ENCODE results near the gene IL6ST. TPM values are rescaled to one million over a fixed set of nuclear protein-coding genes. Genes with fewer than 3 reads are reported as not detected.
A peak's percentile ranks its signal among the peaks of the same experiment; 100 is the strongest.
"Not testable (repeated sequence)": the region's sequence is repeated elsewhere in the genome, so short reads cannot be mapped to it uniquely, and the experiment has no call there.

Gene IL6ST
- total RNA-seq, 8 experiments from 2014 or later, result 27.6 to 333 (median 68.5) TPM

- H3K4me1 ChIP-seq (replicated peaks in 1 of 2); in situ Hi-C loops (cut with MboI; ENCODE audit: low pct_unique_long_range_greater_than_20kb in 2 of 9, low sequenced_read_pairs in 9 of 9, unreplicated experiment in 9 of 9); H3K4me3 ChIP-seq; H3K27ac ChIP-seq; ATAC-seq (replicated peaks in 6 of 8): not testable (repeated sequence)
- 83 to 100% (median 97%) methylated on average over 1 to 5 of the region's 5 CpGs; no CpG with 5 or more reads in 1 of the 10 experiments for WGBS, 10 experiments
Observed at GRCh38 chr5:56000221-56000620, 5.5 kb upstream of the IL6ST start.

GRCh38 chr5:55998966-55999365 lies 4.2 kb upstream of the IL6ST start:
- 58 to 100% (median 89%) methylated on average over 1 to 6 of the region's 6 CpGs; no CpG with 5 or more reads in 2 of the 10 experiments for WGBS, 10 experiments
- Histone ChIP-seq H3K27ac (no peak overlapping the region), H3K4me1 (replicated peaks in 1 of 2) (peaks cover 0 to 4% of the 10 kb centered on the region in 2 donors), H3K4me3 (no peak overlapping the region)
- in situ Hi-C loops (cut with MboI; ENCODE audit: low pct_unique_long_range_greater_than_20kb in 2 of 9, low sequenced_read_pairs in 9 of 9, unreplicated experiment in 9 of 9), result loop anchor here in 2 of 9 experiments (25.0 kb wide), 1 partner anchor 188 kb away; no protein-coding TSS in a partner anchor
- ATAC-seq (replicated peaks in 6 of 8), result no peak

GRCh38 chr5:55997742-55998351 lies 3.1 kb upstream of the IL6ST start:
- H3K4me3 ChIP-seq, result no peak overlapping the region
- in situ Hi-C loops (cut with MboI; ENCODE audit: low pct_unique_long_range_greater_than_20kb in 2 of 9, low sequenced_read_pairs in 9 of 9, unreplicated experiment in 9 of 9), result loop anchor here in 2 of 9 experiments (25.0 kb wide), 1 partner anchor 189 kb away; no protein-coding TSS in a partner anchor
- ATAC-seq (replicated peaks in 6 of 8), result no peak
- peaks cover 0 to 12% of the 10 kb centered on the region in 2 donors for H3K4me1 ChIP-seq (replicated peaks in 1 of 2)
- no peak overlapping the region for H3K27ac ChIP-seq
- WGBS, 10 experiments, result 47 to 98% (median 73%) methylated on average over 1 to 5 of the region's 5 CpGs; no CpG with 5 or more reads in 1 of the 10 experiments

DNA sequence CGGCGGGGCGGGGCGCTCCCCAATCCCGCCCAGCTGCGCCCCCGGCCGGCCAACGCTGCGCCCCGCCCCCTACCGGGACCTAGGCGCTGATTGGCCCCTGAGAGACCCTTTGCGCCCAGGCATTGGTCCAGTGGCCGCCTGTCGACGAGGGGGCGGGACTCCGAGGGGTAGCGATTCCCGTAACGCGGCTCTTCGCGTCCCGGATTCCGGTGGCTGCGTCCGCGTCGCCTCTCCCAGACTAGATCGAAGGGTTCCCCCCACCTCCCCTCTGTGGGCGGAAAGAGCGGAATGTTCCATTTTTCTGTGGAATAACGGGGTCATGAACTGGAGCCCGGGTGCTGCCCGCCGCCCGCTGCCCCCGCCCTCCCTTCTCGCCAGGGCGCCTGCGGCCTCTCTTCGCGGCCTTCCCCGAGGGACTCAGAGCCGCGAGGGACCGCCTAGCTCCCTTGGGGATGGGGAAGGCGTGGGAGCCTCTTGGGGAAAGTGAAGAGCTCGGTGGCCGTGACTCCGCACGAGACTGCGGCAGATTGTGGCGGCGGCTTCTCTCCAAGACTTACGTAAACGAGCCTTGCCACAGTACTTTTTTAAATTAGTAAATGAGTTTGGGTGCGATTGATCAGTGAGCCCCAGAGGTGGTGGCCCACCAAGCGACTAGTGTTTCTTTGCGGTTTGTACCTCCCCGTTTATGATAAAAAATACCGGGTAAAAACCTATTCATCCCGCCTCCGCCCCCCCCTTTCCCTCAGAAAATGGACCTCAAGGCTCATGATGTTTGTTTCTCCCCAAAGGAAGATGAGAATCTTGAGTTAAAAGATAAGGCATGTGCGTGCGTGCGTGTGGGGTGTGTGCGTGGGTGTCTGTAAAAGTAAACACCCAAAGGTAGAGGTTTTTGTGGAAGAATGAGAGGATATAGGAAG lies 493 bp upstream of the IL6ST start:
- Histone ChIP-seq H3K4me3 (peak overlapping the region; percentile 65 to 95 (median 85)), H3K27ac (peak overlapping the region; percentile 79 to 89), H3K4me1 (replicated peaks in 1 of 2) (peaks cover 0 to 23% of the 10 kb centered on the region in 2 donors)
- ATAC-seq (replicated peaks in 6 of 8), result peak; percentile 84 to 97 (median 96)
- in situ Hi-C loops (cut with MboI; ENCODE audit: low pct_unique_long_range_greater_than_20kb in 2 of 9, low sequenced_read_pairs in 9 of 9, unreplicated experiment in 9 of 9), result loop anchor here in 2 of 9 experiments (25.0 kb wide), 1 partner anchor 192 kb away; no protein-coding TSS in a partner anchor
- WGBS, 10 experiments, result 0 to 6% (median 2%) methylated on average over 3 to 20 of the region's 70 CpGs; no CpG with 5 or more reads in 3 of the 10 experiments

DNA sequence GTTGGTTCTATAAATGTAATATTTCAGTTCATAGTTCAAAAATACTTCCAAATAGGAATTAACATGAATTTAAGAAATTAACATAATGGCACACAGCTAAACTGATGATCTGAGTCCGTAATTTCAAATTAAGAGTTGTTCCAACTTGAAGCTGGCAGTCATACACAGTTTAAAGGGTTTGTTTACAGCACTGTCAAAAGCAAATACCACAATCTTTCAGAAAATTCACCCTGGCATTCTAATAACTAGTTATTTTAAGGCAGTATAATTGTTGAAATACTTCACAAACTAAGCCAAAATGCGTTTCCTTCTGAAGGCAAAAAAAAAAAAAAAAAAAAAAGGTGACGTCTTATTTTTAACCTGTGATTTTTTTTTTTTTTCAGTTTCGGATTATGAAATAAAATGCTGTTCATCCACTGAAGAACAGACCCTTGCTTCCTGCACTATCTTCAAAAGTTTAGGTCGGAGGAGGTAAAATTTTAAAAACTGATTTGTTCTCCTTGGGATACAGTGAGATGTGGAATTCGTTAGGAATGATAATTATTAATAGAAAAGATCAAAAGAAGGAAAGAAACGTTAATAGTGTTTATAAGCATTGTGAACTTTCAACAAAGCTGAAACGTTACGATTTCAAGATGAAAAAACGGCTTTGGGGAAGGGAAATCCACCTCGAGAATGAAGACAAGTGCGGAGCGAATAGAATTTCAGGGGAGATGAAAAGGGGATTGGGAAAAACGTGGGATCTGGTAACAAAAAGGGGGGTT lies 850 bp downstream of the IL6ST start:
- Histone ChIP-seq H3K4me1 (replicated peaks in 1 of 2) (peaks cover 6 to 32% of the 10 kb centered on the region in 2 donors), H3K27ac (peak overlapping the region; percentile 49 to 85), H3K4me3 (peak overlapping the region; percentile 65 to 95 (median 85))
- in situ Hi-C loops (cut with MboI; ENCODE audit: low pct_unique_long_range_greater_than_20kb in 2 of 9, low sequenced_read_pairs in 9 of 9, unreplicated experiment in 9 of 9), result loop anchor here in 2 of 9 experiments (25.0 kb wide), 1 partner anchor 193 kb away; no protein-coding TSS in a partner anchor
- 0 to 4% (median 1%) methylated on average over 4 to 14 of the region's 14 CpGs for WGBS, 10 experiments
- no peak for ATAC-seq (replicated peaks in 6 of 8)

DNA sequence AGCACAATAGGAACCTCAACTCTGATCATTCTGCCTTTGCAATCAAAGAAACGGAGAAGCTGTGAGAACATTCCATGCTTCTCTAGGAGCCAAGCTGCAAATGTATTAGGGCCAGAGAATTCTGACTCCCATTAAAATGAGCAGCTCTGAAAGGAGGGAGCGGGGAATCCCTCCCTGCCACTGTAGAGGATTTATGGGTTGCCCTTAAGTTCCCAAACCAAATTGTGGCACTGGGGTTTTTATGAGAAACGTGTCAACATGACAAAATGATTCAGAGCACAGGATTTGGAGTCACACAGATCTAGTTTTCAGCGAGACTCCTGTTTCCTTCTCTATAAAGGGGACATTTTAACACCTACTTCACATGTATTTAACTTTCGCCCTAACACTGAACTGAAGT lies 1.8 kb downstream of the IL6ST start:
- H3K4me1 ChIP-seq (replicated peaks in 1 of 2), result peaks cover 9 to 32% of the 10 kb centered on the region in 2 donors
- 0 to 28% (median 10%) methylated on average over 3 to 5 of the region's 5 CpGs; no CpG with 5 or more reads in 1 of the 10 experiments for WGBS, 10 experiments
- no peak overlapping the region for H3K27ac ChIP-seq
- peak overlapping the region; percentile 65 to 95 (median 85) for H3K4me3 ChIP-seq
- in situ Hi-C loops (cut with MboI; ENCODE audit: low pct_unique_long_range_greater_than_20kb in 2 of 9, low sequenced_read_pairs in 9 of 9, unreplicated experiment in 9 of 9), result loop anchor here in 2 of 9 experiments (25.0 kb wide), 1 partner anchor 194 kb away; no protein-coding TSS in a partner anchor
- no peak for ATAC-seq (replicated peaks in 6 of 8)

DNA sequence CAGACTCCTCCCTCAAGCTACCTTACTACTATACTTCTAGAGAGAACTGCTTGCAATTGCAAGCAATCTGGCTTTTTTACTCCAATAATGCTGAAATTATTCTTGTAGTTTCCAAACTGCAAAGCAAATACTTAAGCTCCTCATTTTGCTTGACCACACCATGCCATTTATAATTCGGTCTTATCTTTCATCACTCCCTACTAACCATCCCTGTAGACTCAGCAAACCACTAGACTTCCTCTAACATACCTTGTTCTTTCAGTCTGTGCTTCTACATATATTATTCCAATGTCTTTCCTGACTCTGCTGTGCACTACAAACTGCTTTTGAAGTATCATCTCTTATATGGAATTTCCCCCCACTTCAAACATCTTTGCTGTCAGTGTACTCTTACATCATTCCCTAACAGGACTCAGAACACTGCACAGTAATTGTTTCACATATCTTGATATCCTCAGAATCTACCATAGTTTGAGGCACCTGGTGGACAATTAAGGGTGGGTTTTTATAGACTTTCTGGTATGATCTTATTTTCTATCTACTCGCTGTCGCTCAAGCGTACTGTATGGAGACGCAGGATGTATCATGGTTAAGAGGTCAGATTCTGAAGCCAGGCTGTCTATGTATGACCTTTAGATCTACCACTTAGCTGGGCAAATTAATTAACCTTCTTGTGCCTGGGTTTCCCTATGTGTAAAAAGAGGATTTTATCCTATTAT lies 2.8 kb downstream of the IL6ST start:
- ATAC-seq (replicated peaks in 6 of 8), result no peak
- in situ Hi-C loops (cut with MboI; ENCODE audit: low pct_unique_long_range_greater_than_20kb in 2 of 9, low sequenced_read_pairs in 9 of 9, unreplicated experiment in 9 of 9), result loop anchor here in 2 of 9 experiments (25.0 kb wide), 1 partner anchor 195 kb away; no protein-coding TSS in a partner anchor
- no peak overlapping the region for H3K27ac ChIP-seq
- WGBS, 10 experiments, result 74 to 100% (median 93%) methylated on average over 1 to 5 of the region's 5 CpGs; no CpG with 5 or more reads in 1 of the 10 experiments
- peak overlapping the region in 2 of 5 donors; percentile 78 to 94 for H3K4me3 ChIP-seq
- peaks cover 9 to 32% of the 10 kb centered on the region in 2 donors for H3K4me1 ChIP-seq (replicated peaks in 1 of 2)

DNA sequence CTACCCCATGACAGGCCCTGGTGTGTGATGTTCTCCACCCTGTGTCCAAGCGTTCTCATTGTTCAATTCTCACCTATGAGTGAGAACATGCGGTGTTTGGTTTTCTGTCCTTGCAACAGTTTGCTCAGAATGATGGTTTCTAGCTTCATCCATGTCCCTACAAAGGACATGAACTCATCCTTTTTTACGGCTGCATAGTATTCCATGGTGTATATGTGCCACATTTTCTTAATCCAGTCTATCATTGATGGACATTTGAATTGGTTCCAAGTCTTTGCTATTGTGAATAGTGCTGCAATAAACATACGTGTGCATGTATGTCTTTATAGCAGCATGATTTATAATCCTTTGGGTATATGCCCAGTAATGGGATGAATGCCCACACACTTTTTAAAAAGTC lies 3.9 kb downstream of the IL6ST start:
- in situ Hi-C loops (cut with MboI; ENCODE audit: low pct_unique_long_range_greater_than_20kb in 2 of 9, low sequenced_read_pairs in 9 of 9, unreplicated experiment in 9 of 9), result loop anchor here in 2 of 9 experiments (25.0 kb wide), 1 partner anchor 196 kb away; no protein-coding TSS in a partner anchor
- H3K4me3 ChIP-seq, result not testable (repeated sequence)

DNA sequence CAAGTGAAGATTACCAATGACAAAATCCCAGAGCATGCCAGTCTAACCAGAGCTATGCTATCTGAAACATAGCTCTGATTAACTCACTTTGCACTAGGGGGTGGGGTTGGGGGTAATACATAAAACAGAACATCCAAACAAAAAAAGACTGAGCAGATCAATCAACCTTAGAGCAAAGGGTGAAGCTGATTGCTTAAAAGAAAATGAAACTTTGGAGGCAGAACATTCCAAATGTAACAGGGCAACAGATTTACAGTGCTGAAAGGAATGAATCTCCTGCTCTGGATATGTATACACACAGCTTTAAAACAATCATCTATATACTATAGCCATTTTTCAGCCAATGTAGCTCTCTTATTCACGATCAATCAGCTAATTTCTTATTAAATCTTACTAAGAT lies 4.9 kb downstream of the IL6ST start:
- Histone ChIP-seq H3K27ac (no peak overlapping the region), H3K4me3 (no peak overlapping the region), H3K4me1 (replicated peaks in 1 of 2) (peaks cover 9 to 34% of the 10 kb centered on the region in 2 donors)
- in situ Hi-C loops (cut with MboI; ENCODE audit: low pct_unique_long_range_greater_than_20kb in 2 of 9, low sequenced_read_pairs in 9 of 9, unreplicated experiment in 9 of 9), result loop anchor here in 2 of 9 experiments (25.0 kb wide), 1 partner anchor 197 kb away; no protein-coding TSS in a partner anchor
- peak in 1 of 8 experiments; percentile 2 for ATAC-seq (replicated peaks in 6 of 8)
- 67 to 100% (median 80%) methylated on average over 1 of the region's 1 CpG; no CpG with 5 or more reads in 3 of the 10 experiments for WGBS, 10 experiments

More for the DNA sequence above, 3.9 kb downstream of the IL6ST start:
- H3K27ac ChIP-seq; ATAC-seq (replicated peaks in 6 of 8): not testable (repeated sequence)
- WGBS, 10 experiments, result 0 to 100% (median 100%) methylated on average over 1 of the region's 4 CpGs; no CpG with 5 or more reads in 1 of the 10 experiments
- peaks cover 9 to 30% of the 10 kb centered on the region in 2 donors for H3K4me1 ChIP-seq (replicated peaks in 1 of 2)

DNA sequence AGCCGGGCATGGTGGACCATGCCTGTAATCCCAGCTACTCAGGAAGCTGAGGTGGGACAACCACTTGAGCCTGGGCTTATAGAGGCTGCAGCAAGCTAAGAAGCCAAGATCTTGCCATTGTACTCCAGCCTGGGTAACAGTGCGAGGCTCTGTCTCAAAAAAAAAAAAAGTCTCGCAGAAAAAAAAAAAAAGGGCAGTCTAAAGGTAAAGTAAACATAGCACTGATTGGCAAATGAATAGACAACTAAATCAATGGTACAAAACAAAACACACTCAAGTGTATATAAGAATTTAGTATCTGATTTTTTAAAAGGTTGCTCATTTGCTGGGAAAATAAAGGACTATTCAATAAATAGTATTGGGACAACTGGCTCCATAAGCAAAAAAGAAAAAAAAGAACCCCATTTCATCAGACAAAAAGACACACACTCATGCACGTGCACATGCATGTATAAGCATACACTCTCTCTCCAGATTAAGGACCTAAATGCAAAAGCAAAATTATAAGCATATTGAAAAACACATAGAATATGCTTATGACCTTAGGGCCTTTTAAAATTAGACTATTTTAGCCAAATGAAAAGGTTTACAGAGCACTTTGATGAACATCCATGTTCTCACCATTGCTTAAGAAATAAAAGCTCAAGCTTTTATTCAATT lies 5.7 kb downstream of the IL6ST start:
- H3K4me1 ChIP-seq (replicated peaks in 1 of 2), result peaks cover 9 to 34% of the 10 kb centered on the region in 2 donors
- in situ Hi-C loops (cut with MboI; ENCODE audit: low pct_unique_long_range_greater_than_20kb in 2 of 9, low sequenced_read_pairs in 9 of 9, unreplicated experiment in 9 of 9), result loop anchor here in 2 of 9 experiments (25.0 kb wide), 1 partner anchor 198 kb away; no protein-coding TSS in a partner anchor

GRCh38 chr5:55988428-55988827 lies 6.3 kb downstream of the IL6ST start:
- in situ Hi-C loops (cut with MboI; ENCODE audit: low pct_unique_long_range_greater_than_20kb in 2 of 9, low sequenced_read_pairs in 9 of 9, unreplicated experiment in 9 of 9), result loop anchor here in 2 of 9 experiments (25.0 kb wide), 1 partner anchor 199 kb away; no protein-coding TSS in a partner anchor
- not testable (repeated sequence) for H3K4me3 ChIP-seq; ATAC-seq (replicated peaks in 6 of 8); H3K27ac ChIP-seq
- H3K4me1 ChIP-seq (replicated peaks in 1 of 2), result peaks cover 9 to 32% of the 10 kb centered on the region in 2 donors
- WGBS, 10 experiments, result 79 to 100% (median 97%) methylated on average over 1 to 10 of the region's 10 CpGs; no CpG with 5 or more reads in 2 of the 10 experiments

More for the DNA sequence above, 5.7 kb downstream of the IL6ST start:
- WGBS, 10 experiments, result 27 to 70% (median 43%) methylated on average over 1 to 4 of the region's 4 CpGs
- no peak overlapping the region for H3K27ac ChIP-seq
- ATAC-seq (replicated peaks in 6 of 8), result peak in 2 of 8 experiments; percentile 10 to 70
- no peak overlapping the region for H3K4me3 ChIP-seq

Data from motor neuron (in vitro differentiated cells).